ENCODE measurements around the gene PDE7B. TPM values are rescaled to one million over a fixed set of nuclear protein-coding genes. Genes with fewer than 3 reads are reported as not detected.

PDE7B gene
- total and polyA plus RNA-seq, 2 of the 4 experiments (the other 2 are of a cell fraction): 7.8 to 12.4 TPM

DNA sequence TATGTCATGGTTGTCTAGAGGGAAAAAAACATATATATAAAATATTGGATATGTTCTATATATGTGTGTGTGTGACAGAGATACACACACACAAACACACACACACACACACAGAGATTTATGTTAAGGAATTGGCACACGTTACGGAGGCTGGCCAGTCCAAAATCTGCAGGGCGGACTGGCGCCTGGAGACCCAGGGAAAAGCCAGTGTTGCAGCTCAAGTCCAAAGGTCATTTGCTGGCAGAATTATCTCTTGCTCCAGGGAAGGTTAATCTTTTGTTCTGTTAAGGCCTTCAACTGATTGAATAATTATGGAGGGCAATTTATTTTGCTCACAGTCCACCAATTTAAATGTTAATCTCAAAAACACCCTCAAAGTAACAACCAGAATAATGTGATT lies 37.5 kb upstream of the PDE7B start:
- H2BK15ac ChIP-seq (ENCODE audit: low read depth, low read length): no peak overlapping the region
- no peak overlapping the region for H4K91ac ChIP-seq (ENCODE audit: insufficient read depth, low read depth, low read length)
- H2BK20ac ChIP-seq (ENCODE audit: low read depth, low read length): no peak overlapping the region
- CTCF ChIA-PET: no interaction called here
- no peak overlapping the region for H2AK5ac ChIP-seq (ENCODE audit: low read depth, low read length)
- no peak overlapping the region for H3K23ac ChIP-seq (ENCODE audit: low read depth, low read length)
- intact Hi-C loops (cut with micrococcal nuclease): no loop called here
- no peak overlapping the region for H3K56ac ChIP-seq (ENCODE audit: extremely low read depth, insufficient read depth, low read length)
- no peak overlapping the region for H3K4me2 ChIP-seq (ENCODE audit: low read depth, low read length)
- no peak overlapping the region for H2BK120ac ChIP-seq (ENCODE audit: low read depth, low read length)
- no peaks in the 10 kb centered on the region for H3K4me1 ChIP-seq (ENCODE audit: control insufficient read depth, insufficient read depth, low read length)
- no peak overlapping the region for H2AK9ac ChIP-seq (replicated peaks; ENCODE audit: low read depth, low read length, poor library complexity)
- no peak overlapping the region for H4K8ac ChIP-seq (ENCODE audit: low read depth in 2 of 2, low read length in 2 of 2)
- no peaks in the 10 kb centered on the region for H3K36me3 ChIP-seq (ENCODE audit: control insufficient read depth, insufficient read depth, low read length)
- H3K4ac ChIP-seq (ENCODE audit: low read depth, low read length): no peak overlapping the region
- in situ Hi-C loops (cut with MboI; ENCODE audit: low sequenced_read_pairs): no loop called here
- TF ChIP-seq, protein P1, sequence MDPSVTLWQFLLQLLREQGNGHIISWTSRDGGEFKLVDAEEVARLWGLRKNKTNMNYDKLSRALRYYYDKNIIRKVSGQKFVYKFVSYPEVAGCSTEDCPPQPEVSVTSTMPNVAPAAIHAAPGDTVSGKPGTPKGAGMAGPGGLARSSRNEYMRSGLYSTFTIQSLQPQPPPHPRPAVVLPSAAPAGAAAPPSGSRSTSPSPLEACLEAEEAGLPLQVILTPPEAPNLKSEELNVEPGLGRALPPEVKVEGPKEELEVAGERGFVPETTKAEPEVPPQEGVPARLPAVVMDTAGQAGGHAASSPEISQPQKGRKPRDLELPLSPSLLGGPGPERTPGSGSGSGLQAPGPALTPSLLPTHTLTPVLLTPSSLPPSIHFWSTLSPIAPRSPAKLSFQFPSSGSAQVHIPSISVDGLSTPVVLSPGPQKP (IDR thresholded peaks at IDR 0.05; ENCODE audit: borderline replicate concordance, low read depth, low read length): no peak
- TF ChIP-seq BHLHE40 (IDR thresholded peaks at IDR 0.05; ENCODE audit: low read depth, low read length) (no peak), SMC3 (IDR thresholded peaks at IDR 0.05; ENCODE audit: low read depth, low read length) (no peak), CHD1 (IDR thresholded peaks at IDR 0.05; ENCODE audit: low read depth, low read length) (no peak), CEBPB (IDR thresholded peaks at IDR 0.05; ENCODE audit: low read depth, low read length) (no peak), MXI1 (IDR thresholded peaks at IDR 0.05; ENCODE audit: borderline replicate concordance, low read depth, low read length) (no peak), RFX5 (IDR thresholded peaks at IDR 0.05; ENCODE audit: low read depth, low read length) (no peak), NFE2L2 (IDR thresholded peaks at IDR 0.05; ENCODE audit: low read depth, low read length) (no peak), RCOR1 (IDR thresholded peaks at IDR 0.05; ENCODE audit: insufficient replicate concordance, low read length) (no peak), FOS (IDR thresholded peaks at IDR 0.05; ENCODE audit: low read depth, low read length) (no peak), POLR2A (IDR thresholded peaks at IDR 0.05; ENCODE audit: low read depth, low read length) (no peak), RAD21 (IDR thresholded peaks at IDR 0.05; ENCODE audit: low read length) (no peak), MAFK (IDR thresholded peaks at IDR 0.05; ENCODE audit: low read depth, low read length) (no peak), MAZ (IDR thresholded peaks at IDR 0.05; ENCODE audit: borderline replicate concordance, low read depth, low read length) (no peak)
- TF ChIP-seq, protein P2, sequence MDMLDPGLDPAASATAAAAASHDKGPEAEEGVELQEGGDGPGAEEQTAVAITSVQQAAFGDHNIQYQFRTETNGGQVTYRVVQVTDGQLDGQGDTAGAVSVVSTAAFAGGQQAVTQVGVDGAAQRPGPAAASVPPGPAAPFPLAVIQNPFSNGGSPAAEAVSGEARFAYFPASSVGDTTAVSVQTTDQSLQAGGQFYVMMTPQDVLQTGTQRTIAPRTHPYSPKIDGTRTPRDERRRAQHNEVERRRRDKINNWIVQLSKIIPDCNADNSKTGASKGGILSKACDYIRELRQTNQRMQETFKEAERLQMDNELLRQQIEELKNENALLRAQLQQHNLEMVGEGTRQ (IDR thresholded peaks at IDR 0.05; ENCODE audit: low read depth, low read length): no peak
- TF ChIP-seq, protein P3, sequence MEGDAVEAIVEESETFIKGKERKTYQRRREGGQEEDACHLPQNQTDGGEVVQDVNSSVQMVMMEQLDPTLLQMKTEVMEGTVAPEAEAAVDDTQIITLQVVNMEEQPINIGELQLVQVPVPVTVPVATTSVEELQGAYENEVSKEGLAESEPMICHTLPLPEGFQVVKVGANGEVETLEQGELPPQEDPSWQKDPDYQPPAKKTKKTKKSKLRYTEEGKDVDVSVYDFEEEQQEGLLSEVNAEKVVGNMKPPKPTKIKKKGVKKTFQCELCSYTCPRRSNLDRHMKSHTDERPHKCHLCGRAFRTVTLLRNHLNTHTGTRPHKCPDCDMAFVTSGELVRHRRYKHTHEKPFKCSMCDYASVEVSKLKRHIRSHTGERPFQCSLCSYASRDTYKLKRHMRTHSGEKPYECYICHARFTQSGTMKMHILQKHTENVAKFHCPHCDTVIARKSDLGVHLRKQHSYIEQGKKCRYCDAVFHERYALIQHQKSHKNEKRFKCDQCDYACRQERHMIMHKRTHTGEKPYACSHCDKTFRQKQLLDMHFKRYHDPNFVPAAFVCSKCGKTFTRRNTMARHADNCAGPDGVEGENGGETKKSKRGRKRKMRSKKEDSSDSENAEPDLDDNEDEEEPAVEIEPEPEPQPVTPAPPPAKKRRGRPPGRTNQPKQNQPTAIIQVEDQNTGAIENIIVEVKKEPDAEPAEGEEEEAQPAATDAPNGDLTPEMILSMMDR (conservative IDR thresholded peaks at IDR 0.05; ENCODE audit: low read depth, low read length): no peak
- ATAC-seq (ENCODE audit: low read depth) (no peak), DNase-seq (no peak)
- no peak overlapping the region for H2AFZ ChIP-seq (replicated peaks; ENCODE audit: low read length, poor library complexity)
- H4K20me1 ChIP-seq (ENCODE audit: insufficient read depth, low read length): no peaks in the 10 kb centered on the region
- POLR2A ChIA-PET (ENCODE audit: unreplicated experiment): no interaction called here
- no peak overlapping the region for H3K18ac ChIP-seq (ENCODE audit: low read depth, low read length)
- no peaks in the 10 kb centered on the region for H3K9me1 ChIP-seq (ENCODE audit: insufficient read depth, low read length)
- H4K5ac ChIP-seq (ENCODE audit: low read depth, low read length): no peak overlapping the region
- no peak overlapping the region for H3K14ac ChIP-seq (replicated peaks; ENCODE audit: low read depth, low read length)
- H3K9me3 ChIP-seq (ENCODE audit: control insufficient read depth, insufficient read depth, low read length): no peaks in the 10 kb centered on the region
- H3K27me3 ChIP-seq (ENCODE audit: control insufficient read depth, insufficient read depth, low read length): no peaks in the 10 kb centered on the region
- dilution Hi-C loops (cut with HindIII; ENCODE audit: low sequenced_read_pairs, unreplicated experiment): no loop called here
- H3K79me1 ChIP-seq (ENCODE audit: low read depth in 1 of 2, low read length in 2 of 2): no peaks in the 10 kb centered on the region
- no CpG with 5 or more reads among the region's 4 CpGs for WGBS, 2 experiments (ENCODE audit: extremely low coverage in 2 of 2, insufficient read length in 1 of 2)
- no peak overlapping the region for H3K4me3 ChIP-seq (ENCODE audit: insufficient read depth, low read depth, low read length)
- no peak overlapping the region for H2BK5ac ChIP-seq (ENCODE audit: low read depth, low read length, poor library complexity, severe bottlenecking)
- no TSS peak for BruUV-seq (replicated peaks)
- H3K27ac ChIP-seq (ENCODE audit: insufficient read depth, low read length): no peak overlapping the region
- H3K9ac ChIP-seq (ENCODE audit: low read depth, low read length): no peak overlapping the region
